HepG2 (cell line): ENCODE measurements around the gene MORF4L2. TPM values are rescaled to one million over a fixed set of nuclear protein-coding genes. Genes with fewer than 3 reads are reported as not detected.

Source experiments
- ATAC-seq: fragments of 200-7000 bp; cut with Tn5 transposase; 3 replicates; pipeline ENCODE4 v1.9.1; 2020; ENCODE audit warnings: mild to moderate bottlenecking, moderate library complexity
- BruUV-seq: library from RNA; stranded (reverse); fragments of 400-500 nt; replicated peaks from 2 replicates; lab custom pipeline; 2021; lab: Mats Ljungman, UMichigan
- CTCF ChIA-PET: fragments of 300-600 bp; formaldehyde crosslinking; extraction: SDS; loops from one replicate; lab custom pipeline; 2021; ENCODE audit warnings: low total read pairs, inconsistent platforms, low intra/inter-chr PET ratio; lab: Yijun Ruan, JAX
- POLR2A ChIA-PET: fragments of 350-600 bp; sonication (Branson Sonifier 250); formaldehyde crosslinking; loops from one replicate; lab custom pipeline; 2020; ENCODE audit warnings: antibody characterized with exemption, inconsistent platforms; lab: Yijun Ruan, JAX
- DNase-seq: peaks from one replicate; pipeline ENCODE4 v3.0.0-alpha.2; 2015; ENCODE audit warnings: low spot score
- FAIRE-seq: peaks from 3 replicates; lab custom pipeline; 2011; peaks lifted over from hg19 to GRCh38; lab: Jason Lieb, UNC
- H2AFZ ChIP-seq: one replicate; pipeline ENCODE4 v1.6.1; 2011; ENCODE audit warnings: low read length, inconsistent platforms
- H3K27ac ChIP-seq: fragments of 300-600 bp; 3 replicates; pipeline ENCODE4 v1.8.0; 2011; ENCODE audit warnings: mixed run types, mild to moderate bottlenecking, mixed read lengths, low read length, inconsistent platforms; ENCODE audit not compliant: insufficient read depth; ENCODE audit errors: extremely low read length
- H3K27me3 ChIP-seq, 2 experiments: fragments of 200-600 bp in 1 of 2; 2 replicates in 1 of 2; 3 replicates in 1 of 2; pipeline versions ENCODE4 v1.6.0 to v1.8.0; 2011; ENCODE audit warnings: low read length in 2 of 2, mild to moderate bottlenecking in 2 of 2, moderate library complexity in 2 of 2, inconsistent platforms in 1 of 2; ENCODE audit not compliant: insufficient read depth in 2 of 2, control insufficient read depth in 1 of 2
- H3K36me3 ChIP-seq, 2 experiments: fragments of 200-600 bp in 1 of 2; replicated peaks in 1 of 2; 2 replicates in 1 of 2; 3 replicates in 1 of 2; pipeline versions ENCODE4 v1.5.1 to v1.8.0; 2011; ENCODE audit warnings: low read length in 2 of 2, inconsistent platforms in 1 of 2; ENCODE audit not compliant: insufficient read depth in 2 of 2, control insufficient read depth in 1 of 2
- H3K4me1 ChIP-seq: 2 replicates; pipeline ENCODE4 v1.5.1; 2012; ENCODE audit warnings: low read length, inconsistent platforms; ENCODE audit not compliant: insufficient read depth
- H3K4me2 ChIP-seq: 2 replicates; pipeline ENCODE4 v1.6.0; 2011; ENCODE audit warnings: low read depth, low read length, inconsistent platforms
- H3K4me3 ChIP-seq, 3 experiments: fragments of 200-600 bp in 1 of 3; sonication (generic), shearing (Covaris generic) in 1 of 3; replicated peaks in 1 of 3; 2 replicates each; pipeline ENCODE4 v1.5.1; 2011 to 2016; ENCODE audit warnings: low read length in 3 of 3, inconsistent platforms in 2 of 3, low read depth in 2 of 3, mild to moderate bottlenecking in 2 of 3, control low read depth in 1 of 3, mixed read lengths in 1 of 3; ENCODE audit not compliant: insufficient read depth in 1 of 3
- H3K79me2 ChIP-seq: one replicate; pipeline ENCODE4 v1.6.1; 2011; ENCODE audit warnings: low read length, inconsistent platforms; ENCODE audit not compliant: insufficient read depth
- H3K9ac ChIP-seq: 2 replicates; pipeline ENCODE4 v1.6.0; 2011; ENCODE audit warnings: mild to moderate bottlenecking, low read depth, low read length, inconsistent platforms; ENCODE audit not compliant: insufficient read depth
- H3K9me3 ChIP-seq: 2 replicates; pipeline ENCODE4 v1.5.1; 2012; ENCODE audit warnings: mild to moderate bottlenecking, low read length
- H4K20me1 ChIP-seq: 2 replicates; pipeline ENCODE4 v1.6.0; 2011; ENCODE audit warnings: inconsistent platforms, mild to moderate bottlenecking, low read length, moderate library complexity; ENCODE audit not compliant: insufficient read depth
- ARNT2 ChIP-seq: sonication (generic); formaldehyde crosslinking; IDR thresholded peaks from 2 replicates; pipeline ENCODE4 v1.8.0; 2022; ENCODE audit warnings: mild to moderate bottlenecking, low read depth, missing genetic modification reagents, moderate library complexity
- CCAR2 ChIP-seq: fragments of 200-400 bp; formaldehyde crosslinking; optimal IDR thresholded peaks from 2 replicates; pipeline ENCODE3; 2018; ENCODE audit warnings: low read depth, mild to moderate bottlenecking, low read length, moderate library complexity
- HMG20A ChIP-seq: IDR thresholded peaks from 2 replicates; pipeline ENCODE4 v1.6.1; 2016; ENCODE audit warnings: borderline replicate concordance
- ISL2 ChIP-seq: sonication (generic); formaldehyde crosslinking; IDR thresholded peaks from 2 replicates; pipeline ENCODE4 v1.5.0; 2020; ENCODE audit warnings: missing genetic modification reagents
- KDM4B ChIP-seq: sonication (generic); formaldehyde crosslinking; IDR thresholded peaks from 2 replicates; pipeline ENCODE4 v1.4.0; 2020; ENCODE audit warnings: missing genetic modification reagents
- NAIF1 ChIP-seq: sonication (generic); formaldehyde crosslinking; IDR thresholded peaks from 2 replicates; pipeline ENCODE4 v1.5.0; 2020; ENCODE audit warnings: mild to moderate bottlenecking, missing genetic modification reagents, borderline replicate concordance
- SAP130 ChIP-seq: IDR thresholded peaks from 2 replicates; pipeline ENCODE4 v1.6.1; 2016; ENCODE audit warnings: low read depth
- TOPORS ChIP-seq: sonication (generic); formaldehyde crosslinking; IDR thresholded peaks from 2 replicates; pipeline ENCODE4 v1.8.0; 2023; ENCODE audit warnings: mild to moderate bottlenecking, missing genetic modification reagents
- ZMYM2 ChIP-seq: sonication (generic); formaldehyde crosslinking; IDR thresholded peaks from 2 replicates; pipeline ENCODE4 v1.8.0; 2022; ENCODE audit warnings: mild to moderate bottlenecking, missing genetic modification reagents
- ZNF44 ChIP-seq: sonication (generic); formaldehyde crosslinking; IDR thresholded peaks from 2 replicates; pipeline ENCODE4 v1.5.1; 2020; ENCODE audit warnings: mild to moderate bottlenecking, missing genetic modification reagents
- ZNF589 ChIP-seq: sonication (generic); formaldehyde crosslinking; conservative IDR thresholded peaks from 2 replicates; pipeline ENCODE4 v1.8.0; 2022; ENCODE audit warnings: mild to moderate bottlenecking, moderate library complexity, missing genetic modification reagents
- WGBS: methylation state at CpG from one replicate; pipeline ENCODE4 v1.1.6; 2017; ENCODE audit warnings: low lambda C conversion rate; 5-methylcytosine and 5-hydroxymethylcytosine counted together
- in situ Hi-C: cut with HindIII; loops from 2 replicates; pipeline ENCODE4 v1.10.0; 2017; ENCODE audit warnings: low pct_unique_long_range_greater_than_20kb; ENCODE audit not compliant: extremely low pct_ligation_motif_present
- intact Hi-C: fragments of 100-400 bp; cut with micrococcal nuclease; formaldehyde crosslinking; loops from one replicate; pipeline ENCODE4 v1.10.0; 2022; ENCODE audit not compliant: unreplicated experiment
- polyA plus RNA-seq, 8 experiments: library from polyadenylated mRNA; depleted of rRNA in 3 of 8; stranded (reverse) in 7 of 8; unstranded in 1 of 8; fragments of >200 nt; fragmentation: Illumina TruSeq in 4 of 8; extraction: Trizol in 4 of 8; gene quantifications; 2 replicates each; pipeline versions ENCODE4 v1.2.1 to v1.2.3, GENCODE V29; 2011 to 2016; ENCODE audit warnings: low read depth in 4 of 8, missing spikeins in 1 of 8, mixed read lengths in 1 of 8; ENCODE audit not compliant: insufficient read depth in 1 of 8
- total RNA-seq, 5 experiments: library from RNA; depleted of rRNA; stranded (reverse); fragments of >200 nt; fragmentation: Illumina TruSeq; extraction: Trizol; gene quantifications; 2 replicates each; pipeline ENCODE4 v1.2.3, GENCODE V29; 2016; ENCODE audit warnings: low read depth in 1 of 5
- TF ChIP-seq, protein P1 (sequence below): sonication (generic); formaldehyde crosslinking; IDR thresholded peaks from 2 replicates; pipeline ENCODE4 v1.5.1; 2020; ENCODE audit warnings: mild to moderate bottlenecking, missing genetic modification reagents, borderline replicate concordance
- TF ChIP-seq, protein P2 (sequence below): sonication (generic); formaldehyde crosslinking; conservative IDR thresholded peaks from 2 replicates; pipeline ENCODE4 v1.4.0; 2020; ENCODE audit warnings: missing genetic modification reagents
- TF ChIP-seq, protein P3 (sequence below): sonication (generic); formaldehyde crosslinking; IDR thresholded peaks from 2 replicates; pipeline ENCODE4 v1.5.1; 2020; ENCODE audit warnings: missing genetic modification reagents, mild to moderate bottlenecking, borderline replicate concordance

The MORF4L2 gene
- total and polyA plus RNA-seq, 2 of the 13 experiments (the other 11 are each of a cell fraction or from before 2014, with no cell fraction given), result 358 to 469 TPM

DNA sequence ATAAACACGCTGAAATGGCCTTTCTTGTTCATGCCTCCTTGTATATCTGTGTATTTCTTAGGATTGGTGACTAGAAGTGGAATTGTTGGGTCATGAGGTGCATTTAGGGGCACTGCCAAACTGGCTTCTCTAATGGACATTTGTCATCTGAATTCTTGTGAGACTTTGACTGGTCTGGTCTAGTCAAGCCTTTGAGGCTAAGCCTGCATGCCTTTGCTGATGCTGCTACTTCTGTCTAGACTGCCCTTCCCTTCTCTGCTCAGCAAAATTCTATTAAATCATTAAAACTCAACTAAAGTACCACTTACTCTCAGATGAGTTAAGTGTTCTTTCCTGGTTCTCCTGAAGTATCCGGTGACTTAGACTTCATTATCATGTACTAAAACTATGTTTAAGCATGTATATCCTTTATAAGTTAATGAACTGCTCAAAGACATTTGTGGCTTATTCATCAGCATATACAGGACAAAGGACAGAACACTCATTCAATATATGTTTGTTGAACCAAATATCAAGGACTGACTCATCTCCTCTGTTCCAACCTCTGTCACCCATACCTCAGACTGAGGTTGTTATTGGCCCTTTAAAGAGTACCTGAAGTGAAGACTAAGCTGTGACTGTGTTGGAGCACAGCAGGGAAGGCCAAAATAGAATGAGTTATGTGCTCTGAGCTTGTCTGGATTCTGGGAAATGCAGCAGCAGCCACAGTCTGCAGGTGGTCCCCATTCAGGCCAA lies 48.7 kb downstream of the MORF4L2 start (continued):
- TF ChIP-seq, protein P1, sequence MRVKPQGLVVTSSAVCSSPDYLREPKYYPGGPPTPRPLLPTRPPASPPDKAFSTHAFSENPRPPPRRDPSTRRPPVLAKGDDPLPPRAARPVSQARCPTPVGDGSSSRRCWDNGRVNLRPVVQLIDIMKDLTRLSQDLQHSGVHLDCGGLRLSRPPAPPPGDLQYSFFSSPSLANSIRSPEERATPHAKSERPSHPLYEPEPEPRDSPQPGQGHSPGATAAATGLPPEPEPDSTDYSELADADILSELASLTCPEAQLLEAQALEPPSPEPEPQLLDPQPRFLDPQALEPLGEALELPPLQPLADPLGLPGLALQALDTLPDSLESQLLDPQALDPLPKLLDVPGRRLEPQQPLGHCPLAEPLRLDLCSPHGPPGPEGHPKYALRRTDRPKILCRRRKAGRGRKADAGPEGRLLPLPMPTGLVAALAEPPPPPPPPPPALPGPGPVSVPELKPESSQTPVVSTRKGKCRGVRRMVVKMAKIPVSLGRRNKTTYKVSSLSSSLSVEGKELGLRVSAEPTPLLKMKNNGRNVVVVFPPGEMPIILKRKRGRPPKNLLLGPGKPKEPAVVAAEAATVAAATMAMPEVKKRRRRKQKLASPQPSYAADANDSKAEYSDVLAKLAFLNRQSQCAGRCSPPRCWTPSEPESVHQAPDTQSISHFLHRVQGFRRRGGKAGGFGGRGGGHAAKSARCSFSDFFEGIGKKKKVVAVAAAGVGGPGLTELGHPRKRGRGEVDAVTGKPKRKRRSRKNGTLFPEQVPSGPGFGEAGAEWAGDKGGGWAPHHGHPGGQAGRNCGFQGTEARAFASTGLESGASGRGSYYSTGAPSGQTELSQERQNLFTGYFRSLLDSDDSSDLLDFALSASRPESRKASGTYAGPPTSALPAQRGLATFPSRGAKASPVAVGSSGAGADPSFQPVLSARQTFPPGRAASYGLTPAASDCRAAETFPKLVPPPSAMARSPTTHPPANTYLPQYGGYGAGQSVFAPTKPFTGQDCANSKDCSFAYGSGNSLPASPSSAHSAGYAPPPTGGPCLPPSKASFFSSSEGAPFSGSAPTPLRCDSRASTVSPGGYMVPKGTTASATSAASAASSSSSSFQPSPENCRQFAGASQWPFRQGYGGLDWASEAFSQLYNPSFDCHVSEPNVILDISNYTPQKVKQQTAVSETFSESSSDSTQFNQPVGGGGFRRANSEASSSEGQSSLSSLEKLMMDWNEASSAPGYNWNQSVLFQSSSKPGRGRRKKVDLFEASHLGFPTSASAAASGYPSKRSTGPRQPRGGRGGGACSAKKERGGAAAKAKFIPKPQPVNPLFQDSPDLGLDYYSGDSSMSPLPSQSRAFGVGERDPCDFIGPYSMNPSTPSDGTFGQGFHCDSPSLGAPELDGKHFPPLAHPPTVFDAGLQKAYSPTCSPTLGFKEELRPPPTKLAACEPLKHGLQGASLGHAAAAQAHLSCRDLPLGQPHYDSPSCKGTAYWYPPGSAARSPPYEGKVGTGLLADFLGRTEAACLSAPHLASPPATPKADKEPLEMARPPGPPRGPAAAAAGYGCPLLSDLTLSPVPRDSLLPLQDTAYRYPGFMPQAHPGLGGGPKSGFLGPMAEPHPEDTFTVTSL (CRISPR knock-in tag), result no peak

DNA sequence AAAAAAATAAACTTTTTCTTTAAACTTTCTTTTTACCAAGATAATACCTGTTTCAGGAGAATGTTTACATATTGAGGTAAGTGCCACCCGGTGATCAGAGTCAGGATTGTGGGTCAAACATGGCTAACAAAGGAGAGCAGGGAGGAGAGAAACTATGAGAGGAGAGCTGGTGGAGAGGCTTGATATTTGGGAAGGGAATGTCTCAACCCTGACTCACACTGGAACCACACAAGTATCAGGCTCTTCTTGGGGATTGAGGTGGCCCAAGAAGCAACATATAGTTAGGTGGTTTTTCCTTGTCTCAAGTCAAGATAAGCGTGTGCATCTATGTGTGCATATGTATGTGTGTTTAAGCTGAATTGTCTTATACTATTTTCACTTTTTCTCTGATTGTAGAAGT lies 51.1 kb downstream of the MORF4L2 start:
- POLR2A ChIA-PET, result no interaction called here
- WGBS, result 50% methylated on average over 2 of the region's 2 CpGs
- intact Hi-C loops, result no loop called here
- TF ChIP-seq ISL2 (CRISPR knock-in tag) (no peak), ARNT2 (CRISPR knock-in tag) (no peak), ZNF589 (no peak), CCAR2 (no peak), NAIF1 (CRISPR knock-in tag) (no peak), SAP130 (CRISPR knock-in tag) (no peak), HMG20A (no peak), ZMYM2 (CRISPR knock-in tag) (no peak), ZNF44 (no peak), KDM4B (CRISPR knock-in tag) (no peak), TOPORS (CRISPR knock-in tag) (no peak)
- TF ChIP-seq, protein P2, sequence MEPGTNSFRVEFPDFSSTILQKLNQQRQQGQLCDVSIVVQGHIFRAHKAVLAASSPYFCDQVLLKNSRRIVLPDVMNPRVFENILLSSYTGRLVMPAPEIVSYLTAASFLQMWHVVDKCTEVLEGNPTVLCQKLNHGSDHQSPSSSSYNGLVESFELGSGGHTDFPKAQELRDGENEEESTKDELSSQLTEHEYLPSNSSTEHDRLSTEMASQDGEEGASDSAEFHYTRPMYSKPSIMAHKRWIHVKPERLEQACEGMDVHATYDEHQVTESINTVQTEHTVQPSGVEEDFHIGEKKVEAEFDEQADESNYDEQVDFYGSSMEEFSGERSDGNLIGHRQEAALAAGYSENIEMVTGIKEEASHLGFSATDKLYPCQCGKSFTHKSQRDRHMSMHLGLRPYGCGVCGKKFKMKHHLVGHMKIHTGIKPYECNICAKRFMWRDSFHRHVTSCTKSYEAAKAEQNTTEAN (CRISPR knock-in tag), result no peak
- TF ChIP-seq, protein P3, sequence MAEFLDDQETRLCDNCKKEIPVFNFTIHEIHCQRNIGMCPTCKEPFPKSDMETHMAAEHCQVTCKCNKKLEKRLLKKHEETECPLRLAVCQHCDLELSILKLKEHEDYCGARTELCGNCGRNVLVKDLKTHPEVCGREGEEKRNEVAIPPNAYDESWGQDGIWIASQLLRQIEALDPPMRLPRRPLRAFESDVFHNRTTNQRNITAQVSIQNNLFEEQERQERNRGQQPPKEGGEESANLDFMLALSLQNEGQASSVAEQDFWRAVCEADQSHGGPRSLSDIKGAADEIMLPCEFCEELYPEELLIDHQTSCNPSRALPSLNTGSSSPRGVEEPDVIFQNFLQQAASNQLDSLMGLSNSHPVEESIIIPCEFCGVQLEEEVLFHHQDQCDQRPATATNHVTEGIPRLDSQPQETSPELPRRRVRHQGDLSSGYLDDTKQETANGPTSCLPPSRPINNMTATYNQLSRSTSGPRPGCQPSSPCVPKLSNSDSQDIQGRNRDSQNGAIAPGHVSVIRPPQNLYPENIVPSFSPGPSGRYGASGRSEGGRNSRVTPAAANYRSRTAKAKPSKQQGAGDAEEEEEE (CRISPR knock-in tag), result no peak

More for the DNA sequence above, 51.1 kb downstream of the MORF4L2 start:
- no peak for FAIRE-seq
- in situ Hi-C loops, result no loop called here
- H3K9me3 ChIP-seq, result no peaks in the 10 kb centered on the region
- no peaks in the 10 kb centered on the region for H4K20me1 ChIP-seq
- no peak overlapping the region for H2AFZ ChIP-seq
- no peaks in the 10 kb centered on the region for H3K79me2 ChIP-seq
- no peaks in the 10 kb centered on the region; the same call in 1 of the 2 replicates for H3K4me1 ChIP-seq
- H3K36me3 ChIP-seq, result no peaks in the 10 kb centered on the region
- no peak for ATAC-seq
- H3K27ac ChIP-seq, result no peak overlapping the region
- DNase-seq, result no peak
- CTCF ChIA-PET, result no interaction called here
- H3K4me2 ChIP-seq, result no peak overlapping the region
- no peak overlapping the region for H3K4me3 ChIP-seq
- no TSS peak for BruUV-seq
- H3K9ac ChIP-seq, result no peak overlapping the region
- H3K27me3 ChIP-seq, result no peaks in the 10 kb centered on the region
